ENCODE measurements around the gene HMGXB3. TPM values are rescaled to one million over a fixed set of nuclear protein-coding genes. Genes with fewer than 3 reads are reported as not detected.
A peak's percentile ranks its signal among the peaks of the same experiment; 100 is the strongest.
"Not testable (repeated sequence)": the region's sequence is repeated elsewhere in the genome, so short reads cannot be mapped to it uniquely, and the experiment has no call there.

The HMGXB3 gene
- total RNA-seq, 1 experiment from 2014 or later: 23.8 TPM

- DNase-seq: peak; percentile 17
- Histone ChIP-seq H3K27me3 (ENCODE audit: control insufficient read depth, insufficient read depth, low read length) (no peaks in the 10 kb centered on the region), H3K4me3 (ENCODE audit: insufficient read depth, low read depth, low read length) (no peak overlapping the region), H3K36me3 (replicated peaks; ENCODE audit: control insufficient read depth, insufficient read depth, low read length) (no peaks in the 10 kb centered on the region)
These were observed 80.3 kb downstream of the HMGXB3 start for GRCh38 chr5:150080696-150081435.

GRCh38 chr5:150081541-150082283, 81.2 kb downstream of the HMGXB3 start:
- no peak overlapping the region for H3K4me3 ChIP-seq (ENCODE audit: insufficient read depth, low read depth, low read length)
- no peaks in the 10 kb centered on the region for H3K27me3 ChIP-seq (ENCODE audit: control insufficient read depth, insufficient read depth, low read length)
- DNase-seq: peak; percentile 70
- H3K36me3 ChIP-seq (replicated peaks; ENCODE audit: control insufficient read depth, insufficient read depth, low read length): no peaks in the 10 kb centered on the region

- peak; percentile 38 for DNase-seq
- H3K4me3 ChIP-seq (ENCODE audit: insufficient read depth, low read depth, low read length): no peak overlapping the region
- H3K27me3 ChIP-seq (ENCODE audit: control insufficient read depth, insufficient read depth, low read length): no peaks in the 10 kb centered on the region
- no peaks in the 10 kb centered on the region for H3K36me3 ChIP-seq (replicated peaks; ENCODE audit: control insufficient read depth, insufficient read depth, low read length)
These were observed 81.8 kb downstream of the HMGXB3 start for GRCh38 chr5:150082374-150082773.

GRCh38 chr5:150082889-150083288, 82.3 kb downstream of the HMGXB3 start:
- Histone ChIP-seq H3K36me3 (replicated peaks; ENCODE audit: control insufficient read depth, insufficient read depth, low read length) (no peaks in the 10 kb centered on the region), H3K27me3 (ENCODE audit: control insufficient read depth, insufficient read depth, low read length) (no peaks in the 10 kb centered on the region), H3K4me3 (ENCODE audit: insufficient read depth, low read depth, low read length) (no peak overlapping the region)
- DNase-seq: peak; percentile 27

GRCh38 chr5:150084754-150085153, 84.2 kb downstream of the HMGXB3 start:
- H3K36me3 ChIP-seq (replicated peaks; ENCODE audit: control insufficient read depth, insufficient read depth, low read length); H3K27me3 ChIP-seq (ENCODE audit: control insufficient read depth, insufficient read depth, low read length); H3K4me3 ChIP-seq (ENCODE audit: insufficient read depth, low read depth, low read length); DNase-seq: not testable (repeated sequence)

- Histone ChIP-seq H3K36me3 (replicated peaks; ENCODE audit: control insufficient read depth, insufficient read depth, low read length) (no peaks in the 10 kb centered on the region), H3K4me3 (ENCODE audit: insufficient read depth, low read depth, low read length) (no peak overlapping the region), H3K27me3 (ENCODE audit: control insufficient read depth, insufficient read depth, low read length) (no peaks in the 10 kb centered on the region)
- DNase-seq: peak; percentile 4
These were observed 84.8 kb downstream of the HMGXB3 start for GRCh38 chr5:150085191-150085912.

- DNase-seq: peak; percentile 13
- H3K36me3 ChIP-seq (replicated peaks; ENCODE audit: control insufficient read depth, insufficient read depth, low read length): no peaks in the 10 kb centered on the region
These were observed 85.6 kb downstream of the HMGXB3 start, which contains the start of gene CSF1R for GRCh38 chr5:150085950-150086715. Gene CSF1R, minus strand, starts transcription at chr5:150086554. Its CDS starts 127 bp downstream, at chr5:150086427.

GRCh38 chr5:150092159-150092787, 91.7 kb downstream of the HMGXB3 start:
- H3K4me3 ChIP-seq (ENCODE audit: insufficient read depth, low read depth, low read length): no peak overlapping the region
- no peaks in the 10 kb centered on the region for H3K36me3 ChIP-seq (replicated peaks; ENCODE audit: control insufficient read depth, insufficient read depth, low read length)
- H3K27me3 ChIP-seq (ENCODE audit: control insufficient read depth, insufficient read depth, low read length): no peaks in the 10 kb centered on the region
- no peak for DNase-seq

More at GRCh38 chr5:150085950-150086715, 85.6 kb downstream of the HMGXB3 start, which contains the start of gene CSF1R:
- Histone ChIP-seq H3K4me3 (ENCODE audit: insufficient read depth, low read depth, low read length) (no peak within 1 kb of the TSS), H3K27me3 (ENCODE audit: control insufficient read depth, insufficient read depth, low read length) (no peaks in the 10 kb centered on the region)

GRCh38 chr5:150097152-150097551, 96.6 kb downstream of the HMGXB3 start:
- Histone ChIP-seq H3K27me3 (ENCODE audit: control insufficient read depth, insufficient read depth, low read length) (no peaks in the 10 kb centered on the region), H3K36me3 (replicated peaks; ENCODE audit: control insufficient read depth, insufficient read depth, low read length) (no peaks in the 10 kb centered on the region), H3K4me3 (ENCODE audit: insufficient read depth, low read depth, low read length) (no peak overlapping the region)
- DNase-seq: no peak

GRCh38 chr5:150101023-150101422, 100.5 kb downstream of the HMGXB3 start:
- H3K36me3 ChIP-seq (replicated peaks; ENCODE audit: control insufficient read depth, insufficient read depth, low read length): no peaks in the 10 kb centered on the region
- DNase-seq: peak; percentile 54
- H3K4me3 ChIP-seq (ENCODE audit: insufficient read depth, low read depth, low read length): no peak overlapping the region
- H3K27me3 ChIP-seq (ENCODE audit: control insufficient read depth, insufficient read depth, low read length): no peaks in the 10 kb centered on the region

Other genes starting within 250 kb of the HMGXB3 start
- not detected in 2 replicates for gene PDE6A, start 55.9 kb upstream of the HMGXB3 start, total RNA-seq (2014; rRNA removed; shearing (Covaris generic))
- gene SLC26A2, start 40.0 kb upstream of the HMGXB3 start, total RNA-seq (2014; rRNA removed; shearing (Covaris generic)): 6.1 and 6.7 TPM in 2 replicates
- 3.9 and 4.4 TPM in 2 replicates for gene TIGD6, start 85 bp upstream of the HMGXB3 start, total RNA-seq (2014; rRNA removed; shearing (Covaris generic))
- gene CSF1R, start 85.8 kb downstream of the HMGXB3 start, total RNA-seq (2014; rRNA removed; shearing (Covaris generic)): not detected in 2 replicates
- gene PDGFRB, start 155.1 kb downstream of the HMGXB3 start, total RNA-seq (2014; rRNA removed; shearing (Covaris generic)): 0.48 and 3.2 TPM in 2 replicates
- 0.62 TPM in 1 of 2 replicates, not detected in the other for gene CDX1, start 166.0 kb downstream of the HMGXB3 start, total RNA-seq (2014; rRNA removed; shearing (Covaris generic))
- gene SLC6A7, start 189.3 kb downstream of the HMGXB3 start, total RNA-seq (2014; rRNA removed; shearing (Covaris generic)): not detected in 2 replicates